Heart right ventricle (tissue), 16 donors: ENCODE results near the gene GREB1L. TPM values are rescaled to one million over a fixed set of nuclear protein-coding genes. Genes with fewer than 3 reads are reported as not detected.

ENCODE experiments used
- ATAC-seq, 8 donors: fragments of 200-7000 bp; cut with Tn5 transposase; one replicate each; pipeline ENCODE4 v1.9.1; 2020; ENCODE audit warnings: mild to moderate bottlenecking in 8 of 8, moderate library complexity in 8 of 8, moderate number of reproducible peaks in 1 of 8
- DNase-seq, 2 donors: peaks; one replicate each; pipeline ENCODE4 v3.0.0-alpha.2; 2020
- H3K27ac ChIP-seq, 10 donors: fragments of 200-600 bp; sonication (generic) in 2 of 10; one replicate each; pipeline versions ENCODE4 v1.5.0 to v1.8.0; 2020 to 2022; ENCODE audit warnings: mild to moderate bottlenecking in 3 of 10
- H3K27me3 ChIP-seq, 7 donors: fragments of 200-600 bp; one replicate each; pipeline ENCODE4 v1.8.0; 2021 to 2022; ENCODE audit warnings: mild to moderate bottlenecking in 2 of 7
- H3K36me3 ChIP-seq, 9 donors: fragments of 200-600 bp; sonication (generic) in 1 of 9; one replicate each; pipeline versions ENCODE4 v1.5.0 to v1.8.0; 2020 to 2022; ENCODE audit warnings: mild to moderate bottlenecking in 2 of 9
- H3K4me1 ChIP-seq, 9 donors: fragments of 200-600 bp; sonication (generic) in 1 of 9; one replicate each; pipeline versions ENCODE4 v1.5.0 to v1.8.0; 2020 to 2022; ENCODE audit warnings: mild to moderate bottlenecking in 4 of 9
- H3K4me3 ChIP-seq, 10 donors: fragments of 200-600 bp; sonication (generic) in 2 of 10; one replicate each; pipeline versions ENCODE4 v1.5.0 to v1.8.0; 2020 to 2022; ENCODE audit warnings: mild to moderate bottlenecking in 7 of 10, moderate library complexity in 2 of 10
- H3K9me3 ChIP-seq, 11 donors: fragments of 200-600 bp in 10 of 11; sonication (generic) in 2 of 11; one replicate each; pipeline versions ENCODE4 v1.5.0 to v1.8.0; 2013 to 2022; ENCODE audit warnings: mild to moderate bottlenecking in 2 of 11, control low read depth in 1 of 11, moderate library complexity in 1 of 11
- WGBS, 2 donors: extraction: QIAGEN DNeasy Blood & Tissue Kit; methylation state at CpG; one replicate each; pipeline ENCODE4 v1.1.7; 2013; ENCODE audit warnings: inconsistent platforms in 1 of 2; 5-methylcytosine and 5-hydroxymethylcytosine counted together
- intact Hi-C, 10 donors: fragments of 100-400 bp; cut with DNase I; formaldehyde crosslinking; loops; one replicate each; pipeline versions ENCODE4 v1.11.1 to v1.14.2; 2022
- polyA plus RNA-seq, 2 donors: library from polyadenylated mRNA; stranded (reverse); fragments of 200-250 nt; gene quantifications; one replicate each; pipeline ENCODE4 v1.2.3, GENCODE V29; 2013
- total RNA-seq, 10 donors: library from RNA; stranded (reverse); fragmentation: NEBNext Ultra II Directional in 3 of 10; extraction: Animal tissue kit (Norgen Biotek cat#: 25700) in 3 of 10; gene quantifications; one replicate each; pipeline versions ENCODE4 v1.2.1 to v1.2.4, GENCODE V29; 2021 to 2023
- TF ChIP-seq, protein P1 (sequence below), 9 donors: fragments of 200-600 bp; sonication (generic) in 2 of 9; IDR thresholded peaks; one replicate each; pipeline versions ENCODE4 v1.5.0 to v1.8.0; 2021 to 2022; ENCODE audit warnings: antibody characterized with exemption in 9 of 9, mild to moderate bottlenecking in 5 of 9, moderate library complexity in 1 of 9
- donor health status: Arrhythmogenic right ventricular cardiomyopathy.
- donor health status: ischemic (EF 13 %, LVEDD 7.1; RV severe dilation, severe dysfunction).
- donor health status: healthy with polysubstance abuse.
- donor health status: DM: no; HTN: yes; CAD: no.
- donor health status: DM: no; HTN: no; CAD: no.
- donor health status: ischemic (EF 25% LVEDD 6.9; RV normal size, moderate dysfunction).
- donor health status: ischemic (EF 25% LVEDD 5.7; RV mildly dilated, moderate dysfunction).
- donor health status: healthy.
- donor health status: DM: yes; HTN: yes; CAD: no.
- donor health status: Ischemic cardiomyopathy.
- donor health status: ischemic (EF 35%, LVEDD 5.7; RV mildly dilated, moderate dysfunction).
- donor health status: nonischemic (EF 11% LVEDD 7.7; RV severe dilation, severe dysfunction).
- donor health status: DM: yes; HTN: yes; CAD: no.
- donor health status: PGD.
- donor health status: ischemic (EF 29% LVEDD 5.4; RV normal size, mild dysfunction).
- donor health status: nonischemic (EF 23%, LVEDD 6.1; RV moderate dilation, normal function).

Gene GREB1L
- total and polyA plus RNA-seq, 12 donors, result 0.54 to 14.3 (median 10.9) TPM

- TF ChIP-seq, protein P1, sequence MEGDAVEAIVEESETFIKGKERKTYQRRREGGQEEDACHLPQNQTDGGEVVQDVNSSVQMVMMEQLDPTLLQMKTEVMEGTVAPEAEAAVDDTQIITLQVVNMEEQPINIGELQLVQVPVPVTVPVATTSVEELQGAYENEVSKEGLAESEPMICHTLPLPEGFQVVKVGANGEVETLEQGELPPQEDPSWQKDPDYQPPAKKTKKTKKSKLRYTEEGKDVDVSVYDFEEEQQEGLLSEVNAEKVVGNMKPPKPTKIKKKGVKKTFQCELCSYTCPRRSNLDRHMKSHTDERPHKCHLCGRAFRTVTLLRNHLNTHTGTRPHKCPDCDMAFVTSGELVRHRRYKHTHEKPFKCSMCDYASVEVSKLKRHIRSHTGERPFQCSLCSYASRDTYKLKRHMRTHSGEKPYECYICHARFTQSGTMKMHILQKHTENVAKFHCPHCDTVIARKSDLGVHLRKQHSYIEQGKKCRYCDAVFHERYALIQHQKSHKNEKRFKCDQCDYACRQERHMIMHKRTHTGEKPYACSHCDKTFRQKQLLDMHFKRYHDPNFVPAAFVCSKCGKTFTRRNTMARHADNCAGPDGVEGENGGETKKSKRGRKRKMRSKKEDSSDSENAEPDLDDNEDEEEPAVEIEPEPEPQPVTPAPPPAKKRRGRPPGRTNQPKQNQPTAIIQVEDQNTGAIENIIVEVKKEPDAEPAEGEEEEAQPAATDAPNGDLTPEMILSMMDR (IDR thresholded peaks at IDR 0.05), result no peak
- Histone ChIP-seq H3K36me3 (no peaks in the 10 kb centered on the region), H3K4me1 (peaks cover 0 to 6% (median 0%) of the 10 kb centered on the region in 9 donors), H3K27me3 (no peaks in the 10 kb centered on the region), H3K4me3 (no peak overlapping the region), H3K9me3 (no peaks in the 10 kb centered on the region), H3K27ac (no peak overlapping the region)
- WGBS, 2 donors, result 56 to 68% methylated on average over 5 of the region's 5 CpGs
- intact Hi-C loops, result loop anchor here in 2 of 10 donors (5.0 to 10.0 kb wide), 2 partner anchors 49 to 59 kb away; partner anchors contain the start of gene GREB1L (in 1 of the 2)
- no peak for ATAC-seq
- no peak for DNase-seq
Observed at GRCh38 chr18:21303445-21303844, 61.4 kb downstream of the GREB1L start.

GRCh38 chr18:21303895-21304294 is 61.9 kb downstream of the GREB1L start:
- no peaks in the 10 kb centered on the region for H3K36me3 ChIP-seq
- no peaks in the 10 kb centered on the region for H3K27me3 ChIP-seq
- WGBS, 2 donors, result 50% methylated on average over 2 of the region's 2 CpGs
- peaks cover 0 to 6% (median 0%) of the 10 kb centered on the region in 9 donors for H3K4me1 ChIP-seq
- no peak overlapping the region for H3K27ac ChIP-seq
- H3K9me3 ChIP-seq, result no peaks in the 10 kb centered on the region
- intact Hi-C loops, result loop anchor here in 2 of 10 donors (5.0 to 10.0 kb wide), 2 partner anchors 48 to 59 kb away; partner anchors contain the start of gene GREB1L (in 1 of the 2)
- ATAC-seq (no peak), DNase-seq (no peak)
- TF ChIP-seq, protein P1 (IDR thresholded peaks at IDR 0.05), result no peak
- no peak overlapping the region for H3K4me3 ChIP-seq

DNA sequence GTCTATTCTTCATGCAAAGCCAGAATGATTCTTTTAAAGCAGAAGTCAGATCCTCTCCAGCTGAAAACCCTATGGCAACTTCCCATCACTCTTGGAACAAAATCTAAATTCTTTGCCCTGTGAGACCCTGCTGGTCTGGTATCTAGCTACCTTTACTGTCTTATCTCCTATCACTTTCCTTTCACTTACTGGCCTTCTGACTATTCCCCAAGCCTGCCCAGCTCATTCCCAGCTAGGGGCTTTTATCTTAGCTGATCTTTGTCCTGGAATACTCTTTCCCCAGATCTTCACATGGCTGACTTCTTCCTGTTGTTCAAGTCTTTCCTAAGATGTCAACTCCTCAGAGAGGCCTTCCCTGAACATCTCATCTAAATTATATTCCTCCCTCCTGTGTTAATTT is 63.6 kb downstream of the GREB1L start:
- Histone ChIP-seq H3K4me1 (peaks cover 0 to 6% (median 0%) of the 10 kb centered on the region in 9 donors), H3K4me3 (no peak overlapping the region), H3K27ac (no peak overlapping the region), H3K27me3 (no peaks in the 10 kb centered on the region), H3K36me3 (no peaks in the 10 kb centered on the region), H3K9me3 (no peaks in the 10 kb centered on the region)
- ATAC-seq, result no peak
- intact Hi-C loops, result loop anchor here in 1 of 10 donors (10.0 kb wide), 1 partner anchor 61 kb away; the partner anchor contains the start of gene GREB1L
- TF ChIP-seq, protein P1 (IDR thresholded peaks at IDR 0.05), result no peak
- DNase-seq, result no peak

DNA sequence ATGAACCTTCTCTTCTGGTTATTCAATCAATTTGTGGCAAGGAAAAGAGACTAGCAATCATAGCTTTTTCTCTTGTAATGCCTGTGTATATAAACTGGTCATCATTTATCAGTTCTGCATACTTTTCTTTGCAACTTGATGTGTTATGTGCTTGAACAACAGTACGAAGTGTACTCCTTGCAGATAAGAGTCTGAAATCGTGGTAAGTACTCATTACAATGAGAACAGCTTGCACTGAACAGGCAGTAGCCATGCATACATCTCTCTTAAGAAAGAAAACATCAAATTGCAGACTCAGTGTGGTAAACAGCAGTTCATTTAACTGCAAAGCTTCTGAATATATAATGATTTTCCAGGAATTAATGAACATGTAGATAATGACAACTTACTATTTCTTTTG is 64.3 kb downstream of the GREB1L start:
- peaks cover 0 to 6% (median 0%) of the 10 kb centered on the region in 9 donors for H3K4me1 ChIP-seq
- H3K27me3 ChIP-seq, result no peaks in the 10 kb centered on the region
- WGBS, 2 donors, result 21 to 32% methylated on average over 2 of the region's 2 CpGs
- H3K4me3 ChIP-seq, result no peak overlapping the region
- H3K9me3 ChIP-seq, result no peaks in the 10 kb centered on the region
- TF ChIP-seq, protein P1 (IDR thresholded peaks at IDR 0.05), result no peak
- no peak overlapping the region for H3K27ac ChIP-seq
- intact Hi-C loops, result loop anchor here in 1 of 10 donors (10.0 kb wide), 1 partner anchor 62 kb away; the partner anchor contains the start of gene GREB1L
- ATAC-seq (peak in 1 of 8 donors; percentile 37), DNase-seq (no peak)
- no peaks in the 10 kb centered on the region for H3K36me3 ChIP-seq
